ENCODE measurements around the gene OCSTAMP. TPM values are rescaled to one million over a fixed set of nuclear protein-coding genes. Genes with fewer than 3 reads are reported as not detected.
A peak's percentile ranks its signal among the peaks of the same experiment; 100 is the strongest.

The OCSTAMP gene
- total and polyA plus RNA-seq, 2 experiments from 2014 or later = not detected

- Histone ChIP-seq H2AFZ (no peak overlapping the region), H3K36me3 (replicated peaks; ENCODE audit: insufficient read depth, low read depth) (no peaks in the 10 kb centered on the region), H3K4me2 (no peak overlapping the region), H3K79me2 (no peaks in the 10 kb centered on the region), H3K27me3 (peaks cover 7% of the 10 kb centered on the region), H4K20me1 (ENCODE audit: insufficient read depth, poor library complexity, severe bottlenecking) (no peaks in the 10 kb centered on the region), H3K4me1 (ENCODE audit: insufficient read depth) (no peaks in the 10 kb centered on the region), H3K9me3 (ENCODE audit: low read depth) (no peaks in the 10 kb centered on the region), H3K27ac (no peak overlapping the region), H3K4me3 (no peak overlapping the region), H3K9me2 (replicated peaks; ENCODE audit: insufficient read depth) (no peaks in the 10 kb centered on the region)
- peak; percentile 75 for DNase-seq (ENCODE audit: low spot score)
- 34% methylated on average over 4 of the region's 4 CpGs for WGBS (ENCODE audit: low lambda C conversion rate, missing lambda C conversion rate)
- no peak for TF ChIP-seq EZH2 (IDR thresholded peaks at IDR 0.05; ENCODE audit: borderline replicate concordance)
- TF ChIP-seq CTCF (IDR thresholded peaks at IDR 0.05; ENCODE audit: poor library complexity) = peak; percentile 61
Measured at GRCh38 chr20:46520976-46521579, 29.4 kb downstream of the OCSTAMP start.

- no peaks in the 10 kb centered on the region for H3K9me2 ChIP-seq (replicated peaks; ENCODE audit: insufficient read depth)
- no peak overlapping the region for H3K27ac ChIP-seq
- TF ChIP-seq EZH2phosphoT487 (IDR thresholded peaks at IDR 0.05; ENCODE audit: low read depth, severe bottlenecking, unreplicated experiment) (no peak), EZH2 (IDR thresholded peaks at IDR 0.05; ENCODE audit: borderline replicate concordance) (no peak), CTCF (IDR thresholded peaks at IDR 0.05; ENCODE audit: poor library complexity) (no peak)
- H3K4me3 ChIP-seq = no peak overlapping the region
- no peaks in the 10 kb centered on the region for H3K4me1 ChIP-seq (ENCODE audit: insufficient read depth)
- H4K20me1 ChIP-seq (ENCODE audit: insufficient read depth, poor library complexity, severe bottlenecking) = no peaks in the 10 kb centered on the region
- WGBS (ENCODE audit: low lambda C conversion rate, missing lambda C conversion rate) = 88% methylated on average over 4 of the region's 4 CpGs
- no peaks in the 10 kb centered on the region for H3K79me2 ChIP-seq
- H3K27me3 ChIP-seq = peaks cover 10% of the 10 kb centered on the region
- no peak overlapping the region for H2AFZ ChIP-seq
- DNase-seq (ENCODE audit: low spot score) = no peak
- no peaks in the 10 kb centered on the region for H3K9me3 ChIP-seq (ENCODE audit: low read depth)
- H3K4me2 ChIP-seq = no peak overlapping the region
- no peaks in the 10 kb centered on the region for H3K36me3 ChIP-seq (replicated peaks; ENCODE audit: insufficient read depth, low read depth)
Measured at GRCh38 chr20:46520540-46520939, 29.9 kb downstream of the OCSTAMP start.

DNA sequence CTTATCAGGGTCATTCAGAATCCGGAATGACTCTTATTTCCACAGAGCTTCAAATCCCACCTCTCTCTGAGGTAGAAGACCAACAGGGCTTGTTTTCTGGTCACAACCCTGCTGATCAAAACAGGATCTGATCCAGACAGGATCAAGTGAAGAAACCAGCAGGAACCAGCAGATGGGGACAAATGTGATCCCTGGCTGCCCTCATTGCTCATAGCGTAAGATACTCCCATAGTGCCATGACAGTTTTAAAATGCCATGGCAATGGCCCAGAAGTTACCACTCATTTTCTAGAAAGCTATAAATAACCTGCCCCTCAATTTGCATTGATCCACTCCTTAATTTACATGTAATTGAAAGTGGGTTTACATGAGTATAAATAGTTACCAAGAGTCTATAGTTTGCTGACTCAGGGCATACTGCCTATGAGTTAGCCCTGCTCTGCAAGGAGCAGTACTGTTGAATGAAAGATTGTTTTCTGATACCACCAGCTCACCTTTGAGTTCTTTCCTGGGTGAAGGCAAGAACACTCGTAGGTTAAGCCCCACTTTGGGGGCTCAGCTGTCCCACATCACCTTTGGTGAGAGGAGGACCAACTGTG lies 30.9 kb downstream of the OCSTAMP start:
- no peak for DNase-seq (ENCODE audit: low spot score)
- Histone ChIP-seq H3K4me1 (ENCODE audit: insufficient read depth) (no peaks in the 10 kb centered on the region), H2AFZ (no peak overlapping the region), H3K79me2 (no peaks in the 10 kb centered on the region), H3K4me3 (no peak overlapping the region), H4K20me1 (ENCODE audit: insufficient read depth, poor library complexity, severe bottlenecking) (no peaks in the 10 kb centered on the region), H3K4me2 (no peak overlapping the region), H3K27me3 (peaks cover 13% of the 10 kb centered on the region), H3K9me3 (ENCODE audit: low read depth) (no peaks in the 10 kb centered on the region), H3K36me3 (replicated peaks; ENCODE audit: insufficient read depth, low read depth) (no peaks in the 10 kb centered on the region), H3K9me2 (replicated peaks; ENCODE audit: insufficient read depth) (no peaks in the 10 kb centered on the region), H3K27ac (no peak overlapping the region)
- WGBS (ENCODE audit: low lambda C conversion rate, missing lambda C conversion rate) = 77% methylated on average over 3 of the region's 3 CpGs
- TF ChIP-seq CTCF (IDR thresholded peaks at IDR 0.05; ENCODE audit: poor library complexity) = no peak
- TF ChIP-seq EZH2phosphoT487 (IDR thresholded peaks at IDR 0.05; ENCODE audit: low read depth, severe bottlenecking, unreplicated experiment) = no peak
- TF ChIP-seq EZH2 (IDR thresholded peaks at IDR 0.05; ENCODE audit: borderline replicate concordance) = no peak

Data from hepatocyte (in vitro differentiated cells).